ENCODE results near the gene MAP3K14.

The MAP3K14 gene

DNA sequence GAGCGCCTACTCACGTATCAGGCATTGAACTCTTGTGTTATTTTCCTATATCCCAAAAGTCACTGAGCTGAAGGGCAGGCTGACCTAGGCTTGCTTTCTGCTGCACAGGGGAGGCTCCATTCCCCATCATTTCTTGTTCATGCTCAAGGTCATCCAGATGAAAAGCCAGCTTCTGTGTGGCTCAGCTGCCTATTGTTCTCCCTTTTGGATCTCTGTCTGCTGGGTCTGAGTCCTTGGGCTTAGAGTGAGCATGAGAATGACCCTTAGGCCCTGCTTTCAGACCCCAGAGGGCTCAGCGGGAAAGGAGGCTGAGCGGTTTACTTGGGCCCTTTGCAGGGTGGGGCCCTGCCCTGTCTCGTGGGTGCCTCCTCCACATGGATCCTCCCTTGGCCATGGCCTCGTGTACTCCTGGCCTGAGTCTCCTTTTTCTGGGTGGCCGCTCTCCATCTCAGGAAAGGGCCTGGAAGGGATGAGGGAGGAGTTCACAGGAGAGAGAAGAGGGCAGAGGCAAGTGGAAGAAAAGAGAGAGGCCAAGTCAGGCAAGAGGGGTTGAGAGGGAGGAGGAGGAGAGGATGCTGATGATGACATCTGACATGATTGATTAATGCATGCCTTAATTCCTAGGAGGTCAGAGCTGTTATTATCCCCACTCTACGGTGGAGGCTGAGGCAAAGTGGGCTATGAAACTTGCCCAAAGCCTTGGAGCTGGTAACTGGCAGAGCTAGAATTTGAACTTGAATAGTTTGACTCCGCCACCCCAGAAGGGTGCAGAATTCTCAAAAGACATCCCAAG is 19.8 kb upstream of the MAP3K14 start:
- Histone ChIP-seq H3K4me3 (ENCODE audit: low read length) (no peak overlapping the region), H3K9me3 (ENCODE audit: control insufficient read depth, low read length) (no peaks in the 10 kb centered on the region), H3K36me3 (ENCODE audit: control insufficient read depth, insufficient read depth, low read length) (no peaks in the 10 kb centered on the region), H3K9ac (ENCODE audit: low read length) (no peak overlapping the region), H3K27me3 (ENCODE audit: control insufficient read depth, insufficient read depth, low read length) (no peaks in the 10 kb centered on the region), H3K4me1 (ENCODE audit: control insufficient read depth, insufficient read depth, low read length) (peaks cover 21% of the 10 kb centered on the region)

DNA sequence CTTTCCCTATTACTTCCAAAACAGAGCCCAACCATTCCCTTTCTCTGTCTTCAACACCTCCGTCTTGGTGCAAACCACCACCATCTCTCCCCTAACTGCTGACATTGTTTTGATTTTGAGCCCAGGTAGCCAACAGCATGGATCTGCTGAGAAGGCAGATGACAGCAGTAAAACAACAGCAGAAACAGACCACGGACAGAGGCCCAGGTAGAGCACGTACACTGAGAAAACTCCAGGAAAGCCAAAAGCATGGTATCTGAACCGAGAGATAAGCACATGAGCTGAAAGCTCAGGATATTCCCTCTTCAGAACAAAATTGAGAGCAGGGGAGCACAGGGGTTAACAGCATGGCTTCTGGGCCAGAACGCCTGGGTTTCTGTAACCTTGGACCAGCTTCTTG is 18.9 kb upstream of the MAP3K14 start:
- no peaks in the 10 kb centered on the region for H3K36me3 ChIP-seq (ENCODE audit: control insufficient read depth, insufficient read depth, low read length)
- H3K9ac ChIP-seq (ENCODE audit: low read length): no peak overlapping the region
- H3K9me3 ChIP-seq (ENCODE audit: control insufficient read depth, low read length): no peaks in the 10 kb centered on the region
- H3K4me1 ChIP-seq (ENCODE audit: control insufficient read depth, insufficient read depth, low read length): peaks cover 21% of the 10 kb centered on the region
- H3K4me3 ChIP-seq (ENCODE audit: low read length): no peak overlapping the region
- no peaks in the 10 kb centered on the region for H3K27me3 ChIP-seq (ENCODE audit: control insufficient read depth, insufficient read depth, low read length)

DNA sequence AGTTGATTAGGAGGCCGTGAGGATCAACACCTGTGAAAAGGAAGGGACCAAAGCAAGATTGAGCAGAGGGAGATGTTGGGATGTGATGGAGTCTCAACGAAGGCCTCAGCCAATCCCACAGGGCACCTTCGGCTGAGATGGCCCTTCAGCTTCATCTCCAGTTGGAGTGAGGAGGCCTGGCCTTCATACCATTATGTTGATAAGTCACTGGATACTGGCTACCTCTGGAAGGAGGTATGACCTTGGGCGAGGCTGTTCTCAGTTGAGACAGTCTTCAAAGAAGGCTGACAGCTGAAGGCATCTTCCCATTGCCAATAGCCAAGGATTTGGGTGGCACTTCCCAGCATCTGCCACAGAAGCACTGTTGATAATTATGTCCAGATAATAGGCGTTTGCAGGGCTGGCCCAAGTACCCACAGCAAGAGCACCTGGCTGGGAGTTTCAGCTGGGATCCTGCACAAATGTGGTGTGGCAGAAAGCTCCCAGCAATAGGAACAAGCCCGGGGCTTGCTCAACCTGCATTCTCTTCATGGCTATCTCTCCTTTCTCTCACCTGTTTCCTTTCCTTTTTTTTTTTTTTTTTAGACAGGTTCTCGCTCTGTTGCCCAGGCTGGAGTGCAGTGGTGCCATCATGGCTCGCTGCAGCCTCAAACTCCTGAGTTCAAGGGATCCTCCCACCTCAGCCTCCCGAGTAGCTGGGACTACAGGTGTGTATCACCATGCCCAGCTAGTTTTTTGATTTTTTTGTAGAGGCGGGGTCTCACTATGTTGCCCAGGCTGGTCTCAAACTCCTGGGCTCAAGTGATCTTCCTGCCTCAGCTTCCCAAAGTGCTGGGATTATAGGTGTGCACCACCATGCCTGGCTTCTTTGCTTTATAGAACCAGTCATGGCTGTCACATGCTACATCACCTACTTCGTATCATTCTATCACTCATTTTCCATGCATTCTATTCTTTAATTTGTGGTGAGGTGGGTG is 18.2 kb upstream of the MAP3K14 start:
- no peak overlapping the region for H3K4me3 ChIP-seq (ENCODE audit: low read length)
- no peaks in the 10 kb centered on the region for H3K27me3 ChIP-seq (ENCODE audit: control insufficient read depth, insufficient read depth, low read length)
- no peaks in the 10 kb centered on the region for H3K9me3 ChIP-seq (ENCODE audit: control insufficient read depth, low read length)
- H3K9ac ChIP-seq (ENCODE audit: low read length): no peak overlapping the region
- peaks cover 21% of the 10 kb centered on the region for H3K4me1 ChIP-seq (ENCODE audit: control insufficient read depth, insufficient read depth, low read length)
- H3K36me3 ChIP-seq (ENCODE audit: control insufficient read depth, insufficient read depth, low read length): no peaks in the 10 kb centered on the region

DNA sequence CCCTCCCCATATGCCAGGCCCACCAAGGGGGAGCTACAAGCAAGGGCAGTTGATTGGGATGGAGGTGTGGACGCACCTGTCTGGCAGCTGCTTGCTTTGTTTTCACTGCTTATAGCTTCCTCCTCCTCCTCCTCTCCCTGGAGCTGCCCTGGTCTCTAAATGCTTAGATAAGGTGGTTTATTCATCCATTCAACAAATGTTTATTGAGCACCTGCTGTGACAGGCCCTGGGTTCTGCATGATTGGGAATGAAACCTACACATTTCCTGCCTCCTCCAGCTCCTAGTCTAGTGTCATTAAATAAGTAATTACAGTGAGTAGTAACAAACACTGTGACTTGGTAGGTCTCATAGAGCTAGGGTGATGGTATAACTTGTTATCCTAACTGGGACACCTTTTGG is 17.4 kb upstream of the MAP3K14 start:
- H3K27me3 ChIP-seq (ENCODE audit: control insufficient read depth, insufficient read depth, low read length): no peaks in the 10 kb centered on the region
- H3K9me3 ChIP-seq (ENCODE audit: control insufficient read depth, low read length): no peaks in the 10 kb centered on the region
- no peak overlapping the region for H3K9ac ChIP-seq (ENCODE audit: low read length)
- H3K4me3 ChIP-seq (ENCODE audit: low read length): no peak overlapping the region
- no peaks in the 10 kb centered on the region for H3K36me3 ChIP-seq (ENCODE audit: control insufficient read depth, insufficient read depth, low read length)
- peaks cover 21% of the 10 kb centered on the region for H3K4me1 ChIP-seq (ENCODE audit: control insufficient read depth, insufficient read depth, low read length)

DNA sequence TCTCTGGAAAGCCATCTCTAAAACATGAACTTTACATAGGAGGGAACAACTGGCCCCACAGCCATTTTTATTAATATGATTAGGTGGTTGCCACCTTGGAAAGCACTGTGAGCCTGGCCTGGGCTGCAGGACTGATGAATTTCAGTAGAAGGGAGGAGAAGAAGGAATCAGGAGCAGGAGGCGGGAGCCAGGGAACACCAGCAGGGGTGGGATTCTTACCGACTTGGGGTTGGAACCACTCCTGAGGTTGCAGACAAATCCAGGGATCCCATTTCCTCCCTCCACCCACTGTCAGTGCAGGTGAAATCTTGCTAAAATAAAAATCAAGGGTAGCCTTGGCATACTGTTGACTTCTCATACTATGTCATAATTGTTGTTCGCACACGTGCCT is 16.9 kb upstream of the MAP3K14 start:
- Histone ChIP-seq H3K9me3 (ENCODE audit: control insufficient read depth, low read length) (no peaks in the 10 kb centered on the region), H3K27me3 (ENCODE audit: control insufficient read depth, insufficient read depth, low read length) (no peaks in the 10 kb centered on the region), H3K4me1 (ENCODE audit: control insufficient read depth, insufficient read depth, low read length) (peaks cover 21% of the 10 kb centered on the region), H3K36me3 (ENCODE audit: control insufficient read depth, insufficient read depth, low read length) (no peaks in the 10 kb centered on the region), H3K9ac (ENCODE audit: low read length) (no peak overlapping the region), H3K4me3 (ENCODE audit: low read length) (no peak overlapping the region)

DNA sequence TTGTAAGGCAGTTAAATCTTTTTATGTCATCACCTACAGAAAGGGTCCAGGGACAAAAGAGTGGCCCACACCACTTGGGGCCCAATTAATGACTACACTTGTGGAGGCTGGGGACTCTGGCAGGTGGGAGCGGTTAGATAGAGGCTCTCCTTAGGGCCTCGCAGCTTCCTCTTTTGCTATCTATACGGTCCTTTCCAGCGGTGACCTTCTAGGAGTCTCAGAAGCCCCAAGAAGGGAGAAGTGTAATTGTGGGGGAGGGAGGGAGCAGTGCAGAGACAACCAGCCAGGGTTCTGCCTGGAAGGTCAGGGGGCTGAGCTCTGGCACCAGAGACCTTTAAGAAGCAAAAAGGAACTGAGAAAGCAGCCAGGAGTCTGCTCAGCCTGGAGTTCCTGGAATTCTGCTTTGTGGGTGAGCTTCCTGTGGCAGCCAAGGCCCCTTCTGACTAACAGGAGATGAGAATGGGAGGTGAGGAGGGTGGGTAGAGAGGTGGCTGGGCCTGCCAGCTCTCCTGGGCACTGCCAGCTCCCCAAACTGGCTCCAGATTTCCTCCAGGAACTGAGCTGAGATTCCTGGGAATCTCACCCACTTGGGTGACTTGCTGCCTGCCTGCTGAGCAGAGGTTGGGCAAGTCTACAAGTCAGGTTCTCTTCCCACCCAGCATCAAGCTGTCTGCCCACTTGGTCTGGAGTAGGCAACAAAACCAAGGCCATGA is 16.3 kb upstream of the MAP3K14 start:
- no peak overlapping the region for H3K4me3 ChIP-seq (ENCODE audit: low read length)
- no peak overlapping the region for H3K9ac ChIP-seq (ENCODE audit: low read length)
- H3K27me3 ChIP-seq (ENCODE audit: control insufficient read depth, insufficient read depth, low read length): no peaks in the 10 kb centered on the region
- H3K36me3 ChIP-seq (ENCODE audit: control insufficient read depth, insufficient read depth, low read length): no peaks in the 10 kb centered on the region
- peaks cover 21% of the 10 kb centered on the region for H3K4me1 ChIP-seq (ENCODE audit: control insufficient read depth, insufficient read depth, low read length)
- no peaks in the 10 kb centered on the region for H3K9me3 ChIP-seq (ENCODE audit: control insufficient read depth, low read length)

DNA sequence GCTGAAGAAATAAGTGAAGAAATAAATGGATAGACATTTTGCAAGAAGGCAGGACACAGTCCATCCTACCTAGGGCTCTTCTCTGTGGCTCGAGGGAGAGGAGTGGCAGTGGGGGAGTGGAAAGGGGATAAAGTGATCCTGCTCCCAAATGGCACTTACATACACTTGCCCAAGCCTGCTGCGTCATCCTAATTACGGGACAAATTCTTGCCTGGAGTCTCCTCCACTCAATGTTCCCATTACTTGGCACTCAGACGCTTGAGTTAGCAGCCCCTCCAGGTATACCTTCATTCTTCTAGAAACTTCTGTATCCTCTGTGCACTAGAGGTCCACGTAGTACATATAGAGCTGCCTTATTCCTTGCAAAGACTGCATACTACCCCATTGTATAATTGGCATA is 15.7 kb upstream of the MAP3K14 start:
- Histone ChIP-seq H3K4me3 (ENCODE audit: low read length) (no peak overlapping the region), H3K27me3 (ENCODE audit: control insufficient read depth, insufficient read depth, low read length) (no peaks in the 10 kb centered on the region), H3K36me3 (ENCODE audit: control insufficient read depth, insufficient read depth, low read length) (no peaks in the 10 kb centered on the region), H3K9ac (ENCODE audit: low read length) (no peak overlapping the region), H3K9me3 (ENCODE audit: control insufficient read depth, low read length) (no peaks in the 10 kb centered on the region), H3K4me1 (ENCODE audit: control insufficient read depth, insufficient read depth, low read length) (peaks cover 21% of the 10 kb centered on the region)

DNA sequence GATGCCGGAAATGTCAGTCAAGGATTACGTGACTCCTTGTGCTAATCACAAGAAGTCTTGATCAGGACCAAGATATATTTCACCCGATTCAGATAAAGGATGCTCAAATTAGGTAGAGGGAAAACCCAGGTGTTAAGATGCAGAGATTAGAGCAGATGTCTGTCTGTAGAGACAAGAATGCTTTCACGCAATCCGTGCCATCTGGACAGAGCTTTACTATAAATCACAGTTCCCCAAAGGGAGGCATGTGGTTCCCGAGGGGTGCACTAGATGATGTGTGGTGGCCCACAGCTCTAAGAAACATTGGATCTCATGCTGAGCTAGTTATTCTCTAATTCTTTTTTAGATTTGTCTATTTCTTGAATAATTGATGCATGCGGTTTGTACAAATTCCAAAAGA is 9.8 kb upstream of the MAP3K14 start:
- Histone ChIP-seq H3K4me1 (ENCODE audit: control insufficient read depth, insufficient read depth, low read length) (no peaks in the 10 kb centered on the region), H3K27me3 (ENCODE audit: control insufficient read depth, insufficient read depth, low read length) (no peaks in the 10 kb centered on the region), H3K9me3 (ENCODE audit: control insufficient read depth, low read length) (no peaks in the 10 kb centered on the region), H3K4me3 (ENCODE audit: low read length) (no peak overlapping the region), H3K9ac (ENCODE audit: low read length) (no peak overlapping the region), H3K36me3 (ENCODE audit: control insufficient read depth, insufficient read depth, low read length) (no peaks in the 10 kb centered on the region)

DNA sequence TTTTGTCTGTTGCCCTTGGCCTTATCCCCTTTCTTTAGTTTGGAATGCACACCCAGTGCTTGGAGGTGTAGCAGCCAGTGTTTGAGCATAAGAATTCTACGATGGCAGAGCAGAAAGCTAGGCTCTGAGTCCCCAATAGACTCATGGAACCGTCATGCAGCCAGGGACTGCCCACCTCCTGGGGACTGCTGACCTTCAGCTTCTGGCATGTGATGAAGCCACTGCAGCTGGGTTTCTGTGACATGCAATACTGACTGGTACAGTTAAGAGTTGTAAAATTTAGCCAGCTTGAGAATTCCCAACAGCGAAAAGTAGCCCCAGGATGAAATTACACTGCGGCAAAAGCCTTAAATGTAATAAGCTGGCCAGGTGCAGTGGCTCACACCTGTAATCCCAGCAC is 9.0 kb upstream of the MAP3K14 start:
- Histone ChIP-seq H3K4me1 (ENCODE audit: control insufficient read depth, insufficient read depth, low read length) (peaks cover 7% of the 10 kb centered on the region), H3K27me3 (ENCODE audit: control insufficient read depth, insufficient read depth, low read length) (no peaks in the 10 kb centered on the region), H3K36me3 (ENCODE audit: control insufficient read depth, insufficient read depth, low read length) (no peaks in the 10 kb centered on the region), H3K9me3 (ENCODE audit: control insufficient read depth, low read length) (no peaks in the 10 kb centered on the region), H3K9ac (ENCODE audit: low read length) (no peak overlapping the region), H3K4me3 (ENCODE audit: low read length) (no peak overlapping the region)

DNA sequence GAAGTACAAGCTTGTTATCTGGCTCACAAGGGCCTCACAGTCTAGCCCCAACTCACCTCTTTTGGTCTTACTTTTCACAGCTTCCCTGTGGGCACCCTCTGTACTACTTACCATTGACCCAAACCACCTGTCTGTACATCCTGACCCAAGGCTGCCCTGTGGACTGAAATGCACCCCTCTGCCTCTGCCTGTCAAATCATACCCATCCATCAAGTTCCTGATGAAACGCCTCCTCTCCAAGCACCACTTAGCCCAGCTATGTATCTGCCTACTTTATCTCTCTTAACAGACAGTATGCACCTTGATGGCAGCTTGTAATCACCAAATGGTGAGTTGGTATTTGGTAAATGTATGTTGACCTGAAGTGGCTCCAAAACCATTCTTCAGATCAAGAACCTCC is 7.5 kb upstream of the MAP3K14 start:
- Histone ChIP-seq H3K9ac (ENCODE audit: low read length) (no peak overlapping the region), H3K36me3 (ENCODE audit: control insufficient read depth, insufficient read depth, low read length) (no peaks in the 10 kb centered on the region), H3K27me3 (ENCODE audit: control insufficient read depth, insufficient read depth, low read length) (no peaks in the 10 kb centered on the region), H3K4me1 (ENCODE audit: control insufficient read depth, insufficient read depth, low read length) (peaks cover 17% of the 10 kb centered on the region), H3K4me3 (ENCODE audit: low read length) (no peak overlapping the region), H3K9me3 (ENCODE audit: control insufficient read depth, low read length) (no peaks in the 10 kb centered on the region)

DNA sequence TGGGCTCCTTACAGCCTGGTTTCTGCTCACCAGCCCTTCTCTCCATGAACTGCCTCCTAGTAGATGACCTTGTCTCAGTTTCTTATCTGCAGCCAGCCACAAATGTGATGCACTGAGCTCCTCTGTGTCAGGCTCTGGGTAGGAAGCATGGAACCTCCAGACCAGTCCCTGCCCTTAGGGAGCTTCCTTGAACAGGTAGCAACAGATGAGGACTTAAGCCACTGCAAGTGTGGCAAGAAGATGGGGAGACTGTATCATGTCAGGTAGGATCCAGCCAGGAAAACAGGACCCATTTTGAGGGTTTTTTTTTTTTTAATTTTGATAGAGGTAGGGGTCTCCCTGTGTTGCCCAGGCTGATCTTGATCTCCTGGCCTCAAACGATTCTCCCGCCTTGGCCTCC is 5.3 kb upstream of the MAP3K14 start:
- Histone ChIP-seq H3K9ac (ENCODE audit: low read length) (no peak overlapping the region), H3K9me3 (ENCODE audit: control insufficient read depth, low read length) (no peaks in the 10 kb centered on the region), H3K27me3 (ENCODE audit: control insufficient read depth, insufficient read depth, low read length) (no peaks in the 10 kb centered on the region), H3K36me3 (ENCODE audit: control insufficient read depth, insufficient read depth, low read length) (no peaks in the 10 kb centered on the region), H3K4me3 (ENCODE audit: low read length) (no peak overlapping the region), H3K4me1 (ENCODE audit: control insufficient read depth, insufficient read depth, low read length) (peaks cover 37% of the 10 kb centered on the region)

All from mucosa of stomach (tissue), 1 donor.